Measurements from ENCODE around the gene MYO1B.

- TF ChIP-seq ZNF274 (IDR thresholded peaks at IDR 0.05; ENCODE audit: low read depth, low read length): no peak
- no peak for TF ChIP-seq SUZ12 (IDR thresholded peaks at IDR 0.05; ENCODE audit: extremely low read depth, insufficient read depth, insufficient read length)
- no peak for TF ChIP-seq YY1 (IDR thresholded peaks at IDR 0.05; ENCODE audit: insufficient read depth, insufficient read length)
Observed at GRCh38 chr2:191439481-191439880, 194.3 kb downstream of the MYO1B start.
